ENCODE results near the gene COLEC12.

Gene COLEC12

DNA sequence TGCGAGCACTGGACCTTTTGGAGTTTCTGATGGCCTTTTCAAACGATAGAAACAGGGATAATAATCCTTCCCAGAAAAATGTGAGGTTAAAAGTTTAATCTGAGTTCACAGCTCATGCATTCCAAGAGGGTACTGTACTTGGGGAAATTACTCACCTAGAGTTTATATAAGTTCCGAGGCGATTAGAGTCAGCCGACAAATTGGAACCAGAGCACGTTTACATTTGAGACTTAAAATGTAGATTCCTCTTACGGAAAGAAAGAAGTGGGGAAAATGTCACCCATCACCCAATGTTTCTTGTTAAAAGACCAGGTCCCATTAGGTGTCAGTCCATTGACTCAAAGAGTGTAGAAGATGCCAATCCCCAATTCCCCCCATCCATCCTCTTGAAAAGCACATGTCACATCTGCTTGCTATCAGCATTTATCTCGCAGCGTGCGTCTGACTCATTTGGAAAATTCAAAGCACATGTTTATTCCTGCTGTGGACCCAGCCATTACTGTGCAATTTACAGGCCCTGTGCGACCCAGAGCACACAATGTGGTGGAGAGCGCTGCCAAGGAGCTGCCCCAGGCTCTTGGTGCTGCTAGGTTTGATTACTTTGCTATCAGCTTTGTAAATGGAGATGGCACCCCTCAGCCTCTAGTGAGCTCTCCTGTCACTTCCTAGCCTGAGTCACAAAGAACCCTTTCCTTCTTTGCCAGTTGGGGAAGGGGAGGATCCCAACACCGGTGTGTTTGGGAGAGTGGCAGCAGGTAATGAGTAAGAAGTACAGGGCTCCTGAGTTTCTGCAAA, 104.8 kb downstream of the COLEC12 start:
- TF ChIP-seq MYC (IDR thresholded peaks at IDR 0.05; ENCODE audit: low read depth, low read length) (no peak), POLR2A (IDR thresholded peaks at IDR 0.05; ENCODE audit: extremely low read depth, insufficient read length) (no peak)
- TF ChIP-seq, protein P1, sequence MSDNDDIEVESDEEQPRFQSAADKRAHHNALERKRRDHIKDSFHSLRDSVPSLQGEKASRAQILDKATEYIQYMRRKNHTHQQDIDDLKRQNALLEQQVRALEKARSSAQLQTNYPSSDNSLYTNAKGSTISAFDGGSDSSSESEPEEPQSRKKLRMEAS (IDR thresholded peaks at IDR 0.05; ENCODE audit: low read depth, low read length) = no peak
- TF ChIP-seq, protein P2, sequence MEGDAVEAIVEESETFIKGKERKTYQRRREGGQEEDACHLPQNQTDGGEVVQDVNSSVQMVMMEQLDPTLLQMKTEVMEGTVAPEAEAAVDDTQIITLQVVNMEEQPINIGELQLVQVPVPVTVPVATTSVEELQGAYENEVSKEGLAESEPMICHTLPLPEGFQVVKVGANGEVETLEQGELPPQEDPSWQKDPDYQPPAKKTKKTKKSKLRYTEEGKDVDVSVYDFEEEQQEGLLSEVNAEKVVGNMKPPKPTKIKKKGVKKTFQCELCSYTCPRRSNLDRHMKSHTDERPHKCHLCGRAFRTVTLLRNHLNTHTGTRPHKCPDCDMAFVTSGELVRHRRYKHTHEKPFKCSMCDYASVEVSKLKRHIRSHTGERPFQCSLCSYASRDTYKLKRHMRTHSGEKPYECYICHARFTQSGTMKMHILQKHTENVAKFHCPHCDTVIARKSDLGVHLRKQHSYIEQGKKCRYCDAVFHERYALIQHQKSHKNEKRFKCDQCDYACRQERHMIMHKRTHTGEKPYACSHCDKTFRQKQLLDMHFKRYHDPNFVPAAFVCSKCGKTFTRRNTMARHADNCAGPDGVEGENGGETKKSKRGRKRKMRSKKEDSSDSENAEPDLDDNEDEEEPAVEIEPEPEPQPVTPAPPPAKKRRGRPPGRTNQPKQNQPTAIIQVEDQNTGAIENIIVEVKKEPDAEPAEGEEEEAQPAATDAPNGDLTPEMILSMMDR (IDR thresholded peaks at IDR 0.05; ENCODE audit: low read depth, low read length) = no peak
- no peak overlapping the region for H3K4me3 ChIP-seq (ENCODE audit: low read depth, low read length)
- no peak for DNase-seq (ENCODE audit: low read depth)

DNA sequence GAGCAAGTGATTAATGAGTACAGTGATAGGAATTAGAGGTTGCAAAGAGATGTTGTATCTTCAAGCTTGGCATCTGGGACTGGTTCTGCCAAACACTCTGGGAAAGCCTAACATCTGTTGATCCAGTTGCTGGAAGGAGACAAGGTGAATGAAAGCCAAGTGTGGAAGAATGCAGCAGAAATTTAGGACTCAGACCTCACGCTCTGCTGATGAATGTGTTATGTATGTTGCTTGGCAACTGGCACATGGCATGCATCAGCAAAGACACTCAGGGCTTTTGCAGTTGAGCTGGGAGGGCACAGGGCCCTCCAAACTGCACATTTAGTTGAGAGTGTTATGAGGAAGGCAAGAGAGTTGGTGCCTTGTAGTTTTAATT, 105.5 kb downstream of the COLEC12 start:
- no peak for TF ChIP-seq MYC (IDR thresholded peaks at IDR 0.05; ENCODE audit: low read depth, low read length)
- TF ChIP-seq, protein P2 (IDR thresholded peaks at IDR 0.05; ENCODE audit: low read depth, low read length) = no peak
- TF ChIP-seq, protein P1 (IDR thresholded peaks at IDR 0.05; ENCODE audit: low read depth, low read length) = no peak
- TF ChIP-seq POLR2A (IDR thresholded peaks at IDR 0.05; ENCODE audit: extremely low read depth, insufficient read length) = no peak
- DNase-seq (ENCODE audit: low read depth) = no peak
- no peak overlapping the region for H3K4me3 ChIP-seq (ENCODE audit: low read depth, low read length)

DNA sequence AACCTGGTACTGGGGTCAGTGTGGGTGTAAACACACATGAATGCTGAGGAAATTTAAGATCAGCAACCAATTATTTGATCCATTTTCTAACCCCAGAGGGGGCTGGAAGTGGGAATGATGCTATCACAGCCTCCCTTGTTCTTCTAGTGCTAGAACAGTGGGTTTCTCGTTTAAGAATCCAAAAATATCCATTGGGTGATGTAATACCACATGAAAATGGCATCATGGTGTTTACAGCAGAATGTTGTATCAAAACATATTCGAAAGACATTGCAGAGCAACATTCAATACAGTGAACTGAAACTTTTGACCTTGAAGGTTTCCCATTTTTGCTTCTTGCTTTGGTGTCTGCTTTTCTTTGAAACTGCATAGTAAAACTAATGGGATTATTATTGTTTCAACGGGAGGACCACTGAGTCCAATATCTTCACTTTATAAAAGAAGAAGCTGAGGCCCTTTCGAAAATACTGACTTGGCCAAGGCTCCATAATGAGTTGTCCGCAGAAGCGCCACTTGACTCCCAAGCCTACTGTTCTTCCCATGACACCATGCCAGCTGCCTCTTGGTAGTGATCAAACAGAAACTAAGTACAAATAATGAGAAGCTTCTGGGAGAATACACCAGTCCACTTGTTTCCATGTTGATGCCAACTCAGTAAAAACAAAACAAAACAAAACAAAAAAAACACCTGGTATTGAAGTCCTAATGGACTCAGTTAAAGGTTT, 106.1 kb downstream of the COLEC12 start:
- no peak for TF ChIP-seq POLR2A (IDR thresholded peaks at IDR 0.05; ENCODE audit: extremely low read depth, insufficient read length)
- TF ChIP-seq MYC (IDR thresholded peaks at IDR 0.05; ENCODE audit: low read depth, low read length) = no peak
- TF ChIP-seq, protein P2 (IDR thresholded peaks at IDR 0.05; ENCODE audit: low read depth, low read length) = no peak
- TF ChIP-seq, protein P1 (IDR thresholded peaks at IDR 0.05; ENCODE audit: low read depth, low read length) = no peak
- H3K4me3 ChIP-seq (ENCODE audit: low read depth, low read length) = no peak overlapping the region
- no peak for DNase-seq (ENCODE audit: low read depth)

DNA sequence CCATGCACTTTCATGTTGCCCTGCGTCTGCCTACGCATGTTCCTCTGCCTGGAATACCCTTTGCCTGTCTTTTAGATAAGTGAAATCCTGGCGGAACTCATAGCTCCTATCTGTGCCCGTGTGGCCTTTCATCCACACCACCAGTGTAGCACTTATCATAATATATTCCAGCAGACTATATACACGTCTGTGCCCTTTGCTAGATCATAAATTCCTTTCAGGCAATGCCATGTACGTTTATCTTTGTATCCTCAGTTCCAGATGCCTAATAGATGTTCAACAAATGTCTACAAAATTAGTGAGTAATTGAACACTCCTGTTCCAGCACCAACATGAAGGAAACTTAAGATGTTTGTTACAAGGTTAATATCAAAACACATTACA, 106.9 kb downstream of the COLEC12 start:
- H3K4me3 ChIP-seq (ENCODE audit: low read depth, low read length) = no peak overlapping the region
- DNase-seq (ENCODE audit: low read depth) = no peak
- TF ChIP-seq POLR2A (IDR thresholded peaks at IDR 0.05; ENCODE audit: extremely low read depth, insufficient read length) (no peak), MYC (IDR thresholded peaks at IDR 0.05; ENCODE audit: low read depth, low read length) (no peak)
- TF ChIP-seq, protein P2 (IDR thresholded peaks at IDR 0.05; ENCODE audit: low read depth, low read length) = no peak
- TF ChIP-seq, protein P1 (IDR thresholded peaks at IDR 0.05; ENCODE audit: low read depth, low read length) = no peak

DNA sequence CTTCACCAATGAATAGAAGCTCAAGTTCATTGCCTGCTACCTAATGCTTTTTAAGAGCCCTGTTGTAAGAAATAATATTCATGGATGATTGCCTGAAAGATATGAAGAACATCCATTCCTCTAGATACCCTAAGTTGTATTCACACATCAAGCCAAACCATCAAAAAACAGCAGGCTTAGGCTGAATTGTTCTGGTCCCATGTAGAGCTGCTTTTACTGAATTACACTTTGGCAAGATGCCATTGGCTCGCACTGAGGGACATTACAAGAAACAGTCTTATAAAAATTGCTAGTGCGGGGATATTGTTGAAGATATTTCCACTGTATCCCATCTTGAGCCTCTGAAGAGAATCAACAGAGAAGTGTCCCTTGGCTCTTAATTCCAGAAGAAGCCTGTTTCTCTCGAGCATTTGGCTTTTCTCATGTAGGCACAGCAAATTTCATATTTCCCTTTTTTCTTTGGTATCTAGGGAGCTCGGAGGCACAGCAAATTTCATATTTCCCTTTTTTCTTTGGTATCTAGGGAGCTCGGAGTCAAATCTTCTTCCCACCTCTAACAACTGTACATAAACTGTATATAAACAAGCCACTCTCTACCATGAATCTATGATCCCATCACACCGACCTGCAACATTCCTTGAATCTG, 107.5 kb downstream of the COLEC12 start:
- DNase-seq (ENCODE audit: low read depth) = no peak
- H3K4me3 ChIP-seq (ENCODE audit: low read depth, low read length) = no peak overlapping the region
- TF ChIP-seq POLR2A (IDR thresholded peaks at IDR 0.05; ENCODE audit: extremely low read depth, insufficient read length) (no peak), MYC (IDR thresholded peaks at IDR 0.05; ENCODE audit: low read depth, low read length) (no peak)
- TF ChIP-seq, protein P1 (IDR thresholded peaks at IDR 0.05; ENCODE audit: low read depth, low read length) = no peak
- TF ChIP-seq, protein P2 (IDR thresholded peaks at IDR 0.05; ENCODE audit: low read depth, low read length) = no peak
